Stomach (tissue), 4 donors: Measurements from ENCODE around the gene CASP9.

Experiments used
- CTCF ChIP-seq, 7 experiments: fragments of 450-650 bp in 4 of 7; fragments of 200-600 bp in 3 of 7; sonication (generic) in 3 of 7; IDR thresholded peaks; one replicate each; pipeline ENCODE4 v1.5.1; 2016 to 2019; ENCODE audit warnings: antibody characterized with exemption in 7 of 7, control low read depth in 2 of 7, mild to moderate bottlenecking in 1 of 7
- POLR2A ChIP-seq, 4 donors: fragments of 450-650 bp; IDR thresholded peaks; one replicate each; pipeline ENCODE4 v1.6.1; 2016; ENCODE audit warnings: antibody characterized with exemption in 4 of 4, control low read depth in 2 of 4, mild to moderate bottlenecking in 1 of 4, moderate library complexity in 1 of 4
- POLR2AphosphoS5 ChIP-seq, 3 donors: sonication (generic); formaldehyde crosslinking; IDR thresholded peaks; one replicate each; pipeline ENCODE4 v1.6.1; 2016; ENCODE audit warnings: antibody characterized with exemption in 3 of 3

GRCh38 chr1:15472587-15472986, 51.4 kb downstream of the CASP9 start:
- TF ChIP-seq POLR2A (IDR thresholded peaks at IDR 0.05) (no peak), CTCF (IDR thresholded peaks at IDR 0.05) (no peak), POLR2AphosphoS5 (IDR thresholded peaks at IDR 0.05) (no peak)
